K562 (cell line): ENCODE results near the gene EBI3. TPM values are rescaled to one million over a fixed set of nuclear protein-coding genes. Genes with fewer than 3 reads are reported as not detected.

Experiments used
- ATAC-seq: fragments of 200-7000 bp; cut with Tn5 transposase; 3 replicates; pipeline ENCODE4 v1.9.1; 2020; ENCODE audit warnings: moderate library complexity
- BruUV-seq: library from RNA; stranded (reverse); fragments of 400-500 nt; replicated peaks from 2 replicates; lab custom pipeline; 2021; lab: Mats Ljungman, UMichigan
- CTCF ChIA-PET: fragments of 300-600 bp; formaldehyde crosslinking; extraction: SDS; loops from one replicate; lab custom pipeline; 2021; ENCODE audit warnings: low intra/inter-chr PET ratio; lab: Yijun Ruan, JAX
- POLR2A ChIA-PET: fragments of 300-600, 350-650 bp; sonication (Branson Sonifier 250); formaldehyde crosslinking; extraction: SDS; loops from one replicate; lab custom pipeline; 2021; ENCODE audit warnings: antibody characterized with exemption, inconsistent platforms; lab: Yijun Ruan, JAX
- DNase-seq, 4 experiments: peaks; one replicate each; pipeline versions ENCODE4 v3.0.0 to v3.0.0-alpha.2; 2011 to 2018; ENCODE audit warnings: low spot score in 3 of 4, mixed read lengths in 3 of 4; ENCODE audit errors: extremely low read depth in 1 of 4
- FAIRE-seq: peaks from 2 replicates; lab custom pipeline; 2011; peaks lifted over from hg19 to GRCh38; lab: Jason Lieb, UNC
- H2AFZ ChIP-seq: 2 replicates; pipeline ENCODE4 v1.6.0; 2011; ENCODE audit warnings: low read depth, low read length, control low read depth, inconsistent platforms
- H3K27ac ChIP-seq: fragments of 200-600 bp; 3 replicates; pipeline ENCODE4 v1.8.0; 2011; ENCODE audit warnings: low read depth, mild to moderate bottlenecking, control low read depth, inconsistent platforms, low read length, moderate library complexity, mixed read lengths; ENCODE audit errors: extremely low read depth
- H3K27me3 ChIP-seq, 2 experiments: fragments of 300-600 bp in 1 of 2; 2 replicates in 1 of 2; 3 replicates in 1 of 2; pipeline versions ENCODE4 v1.6.0 to v1.8.0; 2011; ENCODE audit warnings: inconsistent platforms in 2 of 2, low read length in 2 of 2, mild to moderate bottlenecking in 1 of 2, mixed read lengths in 1 of 2, moderate library complexity in 1 of 2; ENCODE audit not compliant: control insufficient read depth in 2 of 2, insufficient read depth in 2 of 2
- H3K36me3 ChIP-seq: fragments of 300-600 bp; 3 replicates; pipeline ENCODE4 v1.8.0; 2011; ENCODE audit warnings: mild to moderate bottlenecking, low read length, inconsistent platforms; ENCODE audit not compliant: control insufficient read depth, insufficient read depth
- H3K4me1 ChIP-seq, 2 experiments: fragments of 200-600 bp in 1 of 2; replicated peaks in 1 of 2; 2 replicates in 1 of 2; 3 replicates in 1 of 2; pipeline versions ENCODE4 v1.5.1 to v1.8.0; 2011; ENCODE audit warnings: inconsistent platforms in 2 of 2, low read length in 2 of 2, mild to moderate bottlenecking in 1 of 2, mixed read lengths in 1 of 2, moderate library complexity in 1 of 2; ENCODE audit not compliant: control insufficient read depth in 2 of 2, insufficient read depth in 2 of 2
- H3K4me2 ChIP-seq: 2 replicates; pipeline ENCODE4 v1.6.1; 2011; ENCODE audit warnings: low read length, control low read depth, inconsistent platforms, mixed read lengths; ENCODE audit not compliant: insufficient read depth
- H3K4me3 ChIP-seq: fragments of 200-600 bp; sonication (generic), shearing (Covaris generic); 2 replicates; pipeline ENCODE4 v1.5.1; 2016; ENCODE audit warnings: control low read depth, inconsistent platforms
- H3K79me2 ChIP-seq: fragments of 200-600 bp; 3 replicates; pipeline ENCODE4 v1.8.0; 2011; ENCODE audit warnings: low read length, inconsistent platforms; ENCODE audit not compliant: control insufficient read depth, insufficient read depth
- H3K9ac ChIP-seq, 2 experiments: 2 replicates each; pipeline versions ENCODE4 v1.6.0 to v1.6.1; 2011; ENCODE audit warnings: low read depth in 2 of 2, low read length in 2 of 2, control low read depth in 1 of 2, inconsistent platforms in 1 of 2, mild to moderate bottlenecking in 1 of 2, mixed read lengths in 1 of 2; ENCODE audit not compliant: insufficient read depth in 1 of 2
- H3K9me1 ChIP-seq: one replicate; pipeline ENCODE4 v1.6.0; 2011; ENCODE audit warnings: inconsistent platforms, mild to moderate bottlenecking, low read length, moderate library complexity; ENCODE audit not compliant: control insufficient read depth, insufficient read depth
- H3K9me3 ChIP-seq: replicated peaks from 2 replicates; pipeline ENCODE4 v1.5.1; 2011; ENCODE audit warnings: low read depth, low read length, inconsistent platforms; ENCODE audit not compliant: control insufficient read depth, insufficient read depth
- H4K20me1 ChIP-seq: replicated peaks from 2 replicates; pipeline ENCODE4 v1.6.1; 2011; ENCODE audit warnings: low read length, inconsistent platforms, mixed read lengths; ENCODE audit not compliant: control insufficient read depth, insufficient read depth
- ARID3A ChIP-seq: IDR thresholded peaks from 2 replicates; pipeline ENCODE4 v1.6.1; 2012; ENCODE audit warnings: low read depth, low read length, improper control_type of control experiment, borderline replicate concordance
- BCOR ChIP-seq: fragments of 450-650 bp; IDR thresholded peaks from 2 replicates; pipeline ENCODE4 v1.6.1; 2016
- BRD9 ChIP-seq: fragments of 450-650 bp; IDR thresholded peaks from 2 replicates; pipeline ENCODE4 v1.6.1; 2018; ENCODE audit warnings: low read depth; ENCODE audit not compliant: partially characterized antibody
- HCFC1 ChIP-seq: IDR thresholded peaks from 2 replicates; pipeline ENCODE4 v1.6.1; 2012; ENCODE audit warnings: low read depth, low read length, improper control_type of control experiment
- HDAC3 ChIP-seq: fragments of 450-650 bp; IDR thresholded peaks from 2 replicates; pipeline ENCODE4 v1.6.1; 2018; ENCODE audit warnings: borderline replicate concordance, mild to moderate bottlenecking, moderate library complexity; ENCODE audit not compliant: partially characterized antibody
- HNRNPL ChIP-seq: fragments of 200-400 bp; formaldehyde crosslinking; IDR thresholded peaks from 2 replicates; pipeline ENCODE4 v1.6.1; 2017; ENCODE audit warnings: low read depth, mild to moderate bottlenecking, low read length
- KDM1A ChIP-seq, 2 experiments: fragments of 450-650 bp; IDR thresholded peaks; 2 replicates each; pipeline ENCODE4 v1.6.1; 2016; ENCODE audit warnings: mild to moderate bottlenecking in 2 of 2
- PTBP1 ChIP-seq: fragments of 200-400 bp; formaldehyde crosslinking; IDR thresholded peaks from 2 replicates; pipeline ENCODE4 v1.6.1; 2017; ENCODE audit warnings: low read depth, low read length
- RBM25 ChIP-seq: fragments of 200-400 bp; formaldehyde crosslinking; IDR thresholded peaks from 2 replicates; pipeline ENCODE4 v1.6.1; 2018; ENCODE audit warnings: low read length, low read depth, moderate library complexity; ENCODE audit not compliant: severe bottlenecking
- SIRT6 ChIP-seq: IDR thresholded peaks from one replicate; pipeline ENCODE4 v1.6.1; 2012; ENCODE audit warnings: low read depth, mild to moderate bottlenecking, control low read depth, inconsistent platforms, low read length, moderate library complexity
- TCFL5 ChIP-seq: fragments of 250-450 bp; sonication (Bioruptor Pico); conservative IDR thresholded peaks from 2 replicates; pipeline ENCODE4 v1.6.1; 2021; ENCODE audit warnings: mild to moderate bottlenecking, moderate library complexity, matching md5 sums
- ZC3H4 ChIP-seq: sonication (generic); formaldehyde crosslinking; IDR thresholded peaks from 2 replicates; pipeline ENCODE4 v1.9.0; 2021; ENCODE audit warnings: missing genetic modification reagents, borderline replicate concordance
- ZFP36 ChIP-seq: fragments of 150-350 bp; IDR thresholded peaks from 2 replicates; pipeline ENCODE4 v1.6.1; 2018; ENCODE audit warnings: low read length, low read depth; ENCODE audit not compliant: partially characterized antibody
- ZNF232 ChIP-seq: sonication (generic); formaldehyde crosslinking; IDR thresholded peaks from 2 replicates; pipeline ENCODE4 v1.8.0; 2022; ENCODE audit warnings: mild to moderate bottlenecking, missing genetic modification reagents
- ZNF431 ChIP-seq: sonication (generic); formaldehyde crosslinking; IDR thresholded peaks from 2 replicates; pipeline ENCODE4 v1.8.0; 2022; ENCODE audit warnings: mild to moderate bottlenecking, missing genetic modification reagents
- ZNF584 ChIP-seq: fragments of 200-800 bp; sonication (Bioruptor generic); IDR thresholded peaks from 2 replicates; pipeline ENCODE4 v1.6.1; 2016; ENCODE audit warnings: low read depth, mild to moderate bottlenecking, missing genetic modification characterization, missing compliant biosample characterization
- ZNF695 ChIP-seq: fragments of 450-650 bp; formaldehyde crosslinking; IDR thresholded peaks from 2 replicates; pipeline ENCODE4 v1.4.0; 2020; ENCODE audit warnings: mild to moderate bottlenecking, moderate library complexity
- ZNF717 ChIP-seq: fragments of 250-450 bp; sonication (Bioruptor Pico); IDR thresholded peaks from 2 replicates; pipeline ENCODE4 v1.5.0; 2021
- ZNF764 ChIP-seq: fragments of 250-450 bp; sonication (Bioruptor Pico); IDR thresholded peaks from 2 replicates; pipeline ENCODE4 v1.4.0; 2020; ENCODE audit warnings: low read depth, mild to moderate bottlenecking, moderate library complexity
- WGBS: fragments of 100-300 bp; shearing (Covaris generic); methylation state at CpG from one replicate; pipeline ENCODE4 v1.1.6; 2016; ENCODE audit warnings: low coverage, mixed read lengths; ENCODE audit not compliant: insufficient coverage; ENCODE audit errors: missing lambda C conversion rate; 5-methylcytosine and 5-hydroxymethylcytosine counted together
- in situ Hi-C: fragments of 300-500 bp; cut with MboI; formaldehyde crosslinking; loops from 4 replicates; pipeline ENCODE4 v1.15.0; 2018; ENCODE audit warnings: inconsistent platforms, mixed read lengths
- intact Hi-C: fragments of 100-400 bp; cut with micrococcal nuclease; formaldehyde crosslinking; loops from 2 replicates; pipeline ENCODE4 v1.14.2; 2022
- polyA plus RNA-seq, 8 experiments: library from polyadenylated mRNA; depleted of rRNA in 4 of 8; stranded (reverse) in 5 of 8; unstranded in 3 of 8; fragments of >200 nt; fragmentation: Nextera tagmentation in 2 of 8; fragmentation: Illumina TruSeq in 1 of 8; extraction: Ambion mirVana in 2 of 8; extraction: Trizol in 1 of 8; gene quantifications; 2 replicates each; pipeline versions ENCODE4 v1.2.1 to v1.2.3, GENCODE V29; 2011 to 2014; ENCODE audit warnings: inconsistent platforms in 1 of 8, missing spikeins in 1 of 8
- total RNA-seq, 7 experiments: library from RNA; depleted of rRNA in 6 of 7; stranded (reverse); fragments of >200 nt in 6 of 7; fragmentation: Illumina TruSeq in 2 of 7; extraction: Trizol in 2 of 7; gene quantifications; 2 replicates each; pipeline versions ENCODE4 v1.2.1 to v1.2.3, GENCODE V29; 2011 to 2021; ENCODE audit warnings: low replicate concordance in 1 of 7

Gene EBI3
- total and polyA plus RNA-seq, 9 of the 15 experiments (the other 6 are each of a cell fraction or from before 2014, with no cell fraction given): 0.08 to 0.35 (median 0.22) TPM; not detected in 6

GRCh38 chr19:4194353-4194752 lies 35.0 kb upstream of the EBI3 start (continued):
- no peak for TF ChIP-seq ZNF431 (CRISPR knock-in tag)
- no peak for TF ChIP-seq ZNF232 (CRISPR knock-in tag)
- TF ChIP-seq ZNF717: no peak
- TF ChIP-seq SIRT6: no peak

- in situ Hi-C loops: no loop called here
- no peaks in the 10 kb centered on the region for H3K79me2 ChIP-seq
- intact Hi-C loops: no loop called here
- ATAC-seq (no peak), DNase-seq (no peak), FAIRE-seq (no peak)
- H3K9ac ChIP-seq: no peak overlapping the region
- H3K27me3 ChIP-seq: peaks cover 8 to 30% of the 10 kb centered on the region in 2 experiments
- H3K36me3 ChIP-seq: no peaks in the 10 kb centered on the region
- POLR2A ChIA-PET: interaction anchor here (1.0 kb wide), 1 partner anchor 240 kb away, joined by 4 read pairs; no protein-coding TSS in a partner anchor
- H3K4me2 ChIP-seq: no peak overlapping the region
- BruUV-seq: no TSS peak
- no peaks in the 10 kb centered on the region for H3K9me3 ChIP-seq
- no peak overlapping the region for H2AFZ ChIP-seq
- WGBS: 31% methylated on average over 8 of the region's 8 CpGs
- H3K9me1 ChIP-seq: no peaks in the 10 kb centered on the region
- peaks cover 0 to 14% of the 10 kb centered on the region in 2 experiments; a peak in 2 of 5 replicates for H3K4me1 ChIP-seq
- H3K27ac ChIP-seq: no peak overlapping the region
- no peaks in the 10 kb centered on the region for H4K20me1 ChIP-seq
- no peak for TF ChIP-seq HCFC1
- TF ChIP-seq TCFL5 (CRISPR knock-in tag): no peak
- TF ChIP-seq HDAC3: no peak
- TF ChIP-seq RBM25: peak; percentile 91
- TF ChIP-seq ZNF695: no peak
- peak; percentile 86 for TF ChIP-seq BCOR
- no peak for TF ChIP-seq ZNF764 (CRISPR knock-in tag)
- peak; percentile 65 for TF ChIP-seq ZFP36
- no peak for TF ChIP-seq ARID3A
- TF ChIP-seq ZNF584 (CRISPR knock-in tag): no peak
- TF ChIP-seq HNRNPL: no peak
- TF ChIP-seq PTBP1: no peak
- no peak for TF ChIP-seq ZC3H4 (CRISPR knock-in tag)
- TF ChIP-seq KDM1A (IDR thresholded peaks at IDR 0.05): peak in 1 of 2 experiments; percentile 52; a peak in 2 of 4 replicates
- no peak for TF ChIP-seq BRD9
- CTCF ChIA-PET: no interaction called here
- H3K4me3 ChIP-seq: no peak overlapping the region
These were observed 33.3 kb upstream of the EBI3 start for GRCh38 chr19:4196009-4196408.
